GM18870 (cell line): ENCODE results near the gene BCAR3.
A peak's percentile ranks its signal among the peaks of the same experiment; 100 is the strongest.

Experiments
- ATAC-seq: cut with Tn5 transposase; IDR thresholded peaks from one replicate; pipeline ENCODE4 v1.9.1; 2021; ENCODE audit warnings: moderate library complexity; ENCODE audit not compliant: unreplicated experiment

BCAR3 gene

GRCh38 chr1:93681101-93681988 lies at the start of gene BCAR3:
Gene BCAR3, minus strand, starts transcription at chr1:93681837. Its CDS starts 6,907 bp downstream, at chr1:93674930.
- peak; percentile 40 for ATAC-seq

GRCh38 chr1:93730621-93731020 lies 49.0 kb upstream of the BCAR3 start:
- ATAC-seq, result no peak

- no peak for ATAC-seq
These were observed 48.3 kb upstream of the BCAR3 start for GRCh38 chr1:93729906-93730305.

- ATAC-seq, result no peak
These were observed 47.9 kb upstream of the BCAR3 start for GRCh38 chr1:93729502-93729901.

GRCh38 chr1:93728480-93729131 lies 47.0 kb upstream of the BCAR3 start:
- ATAC-seq, result no peak

GRCh38 chr1:93723733-93724270 lies 42.2 kb upstream of the BCAR3 start:
- ATAC-seq, result no peak

- ATAC-seq, result no peak
These were observed 41.5 kb upstream of the BCAR3 start for GRCh38 chr1:93723110-93723509.

- ATAC-seq, result no peak
These were observed 40.7 kb upstream of the BCAR3 start for GRCh38 chr1:93722081-93723031.

GRCh38 chr1:93720956-93721626 lies 39.5 kb upstream of the BCAR3 start:
- no peak for ATAC-seq

- ATAC-seq, result no peak
These were observed 36.0 kb upstream of the BCAR3 start for GRCh38 chr1:93717640-93718039.

GRCh38 chr1:93716941-93717368 lies 35.3 kb upstream of the BCAR3 start:
- ATAC-seq, result no peak

GRCh38 chr1:93716163-93716562 lies 34.5 kb upstream of the BCAR3 start:
- ATAC-seq, result no peak

- peak; percentile 35 for ATAC-seq
These were observed 34.0 kb upstream of the BCAR3 start for GRCh38 chr1:93715529-93716126.

- ATAC-seq, result no peak
These were observed 32.7 kb upstream of the BCAR3 start for GRCh38 chr1:93714356-93714755.

GRCh38 chr1:93713341-93713740 lies 31.7 kb upstream of the BCAR3 start:
- no peak for ATAC-seq

- no peak for ATAC-seq
These were observed 31.1 kb upstream of the BCAR3 start for GRCh38 chr1:93712741-93713140.

- ATAC-seq, result no peak
These were observed 29.1 kb upstream of the BCAR3 start for GRCh38 chr1:93710499-93711453.

- no peak for ATAC-seq
These were observed 27.3 kb upstream of the BCAR3 start for GRCh38 chr1:93708734-93709481.
